WTC11 (cell line): ENCODE results near the gene GRK4. TPM values are rescaled to one million over a fixed set of nuclear protein-coding genes. Genes with fewer than 3 reads are reported as not detected.

Experiments
- ATAC-seq: fragments of 200-7000 bp; cut with Tn5 transposase; 2 replicates; pipeline ENCODE4 v1.10.0; 2021; ENCODE audit warnings: mild to moderate bottlenecking, moderate library complexity
- CTCF ChIA-PET: fragments of 300-600 bp; sonication (Branson Sonifier 250); formaldehyde crosslinking; loops from one replicate; lab custom pipeline; 2021; ENCODE audit warnings: antibody characterized with exemption; lab: Charles Lee
- POLR2A ChIA-PET: fragments of 350-600 bp; sonication (Branson Sonifier 250); formaldehyde crosslinking; loops from one replicate; lab custom pipeline; 2021; ENCODE audit warnings: antibody characterized with exemption; lab: Charles Lee
- DNase-seq: peaks from one replicate; pipeline ENCODE4 v3.0.0; 2021; ENCODE audit warnings: low spot score
- H3K27ac Mint-ChIP-seq: 2 replicates; pipeline ENCODE4 v1.8.0; 2021; ENCODE audit warnings: mixed read lengths
- H3K27me3 Mint-ChIP-seq: 2 replicates; pipeline ENCODE4 v1.8.0; 2021; ENCODE audit warnings: low read depth, mild to moderate bottlenecking, moderate library complexity, mixed read lengths
- H3K36me3 Mint-ChIP-seq: 2 replicates; pipeline ENCODE4 v1.8.0; 2021; ENCODE audit warnings: mixed read lengths
- H3K4me1 Mint-ChIP-seq: 2 replicates; pipeline ENCODE4 v1.8.0; 2022; ENCODE audit warnings: mixed read lengths
- H3K4me3 Mint-ChIP-seq: 2 replicates; pipeline ENCODE4 v1.8.0; 2021; ENCODE audit warnings: mild to moderate bottlenecking, moderate library complexity, mixed read lengths
- H3K9me3 Mint-ChIP-seq: 2 replicates; pipeline ENCODE4 v1.8.0; 2021; ENCODE audit warnings: mixed read lengths
- ELF4 ChIP-seq: sonication (generic); formaldehyde crosslinking; IDR thresholded peaks from 2 replicates; pipeline ENCODE4 v1.8.1; 2022; ENCODE audit warnings: low read depth, mild to moderate bottlenecking, moderate library complexity, missing genetic modification reagents
- ESRRA ChIP-seq: sonication (generic); formaldehyde crosslinking; IDR thresholded peaks from 2 replicates; pipeline ENCODE4 v1.8.1; 2022; ENCODE audit warnings: mild to moderate bottlenecking, missing genetic modification reagents, borderline replicate concordance
- FOXJ3 ChIP-seq: sonication (generic); formaldehyde crosslinking; IDR thresholded peaks from 2 replicates; pipeline ENCODE4 v1.9.0; 2021; ENCODE audit warnings: missing genetic modification reagents, mild to moderate bottlenecking, borderline replicate concordance
- GABPB1 ChIP-seq: sonication (generic); formaldehyde crosslinking; IDR thresholded peaks from 2 replicates; pipeline ENCODE4 v1.8.1; 2023; ENCODE audit warnings: mild to moderate bottlenecking, missing genetic modification reagents
- GRHL2 ChIP-seq: fragments of 250-450 bp; sonication (Bioruptor Pico); IDR thresholded peaks from 2 replicates; pipeline ENCODE4 v1.8.0; 2022; ENCODE audit warnings: mild to moderate bottlenecking, moderate library complexity; ENCODE audit not compliant: insufficient replicate concordance, severe bottlenecking
- JAZF1 ChIP-seq: fragments of 250-450 bp; sonication (Bioruptor Pico); IDR thresholded peaks from 2 replicates; pipeline ENCODE4 v1.9.0; 2021; ENCODE audit warnings: moderate library complexity, mild to moderate bottlenecking, inconsistent platforms
- JUN ChIP-seq: sonication (generic); formaldehyde crosslinking; IDR thresholded peaks from 2 replicates; pipeline ENCODE4 v1.8.0; 2023; ENCODE audit warnings: mild to moderate bottlenecking, missing genetic modification reagents
- NFATC4 ChIP-seq: fragments of 250-450 bp; sonication (Bioruptor Pico); IDR thresholded peaks from 2 replicates; pipeline ENCODE4 v1.9.0; 2021; ENCODE audit warnings: mild to moderate bottlenecking
- ZNF121 ChIP-seq: sonication (generic); formaldehyde crosslinking; IDR thresholded peaks from 2 replicates; pipeline ENCODE4 v1.8.0; 2023; ENCODE audit warnings: missing genetic modification reagents
- ZNF416 ChIP-seq: fragments of 250-450 bp; sonication (Bioruptor Pico); IDR thresholded peaks from 2 replicates; pipeline ENCODE4 v1.9.0; 2021; ENCODE audit warnings: mild to moderate bottlenecking, inconsistent platforms
- total RNA-seq: library from RNA; stranded (reverse); gene quantifications from 3 replicates; pipeline ENCODE4 v1.2.3, GENCODE V29; 2021
- TF ChIP-seq, protein P1 (sequence below): sonication (generic); formaldehyde crosslinking; IDR thresholded peaks from 2 replicates; pipeline ENCODE4 v1.8.1; 2022; ENCODE audit warnings: mild to moderate bottlenecking, missing genetic modification reagents, moderate library complexity, borderline replicate concordance
- TF ChIP-seq, protein P2 (sequence below): sonication (generic); formaldehyde crosslinking; IDR thresholded peaks from 2 replicates; pipeline ENCODE4 v1.8.0; 2022; ENCODE audit warnings: mild to moderate bottlenecking, missing genetic modification reagents
- TF ChIP-seq, protein P3 (sequence below): sonication (generic); formaldehyde crosslinking; IDR thresholded peaks from 2 replicates; pipeline ENCODE4 v1.8.1; 2023; ENCODE audit warnings: mild to moderate bottlenecking, missing genetic modification reagents
- TF ChIP-seq, protein P4 (sequence below): sonication (generic); formaldehyde crosslinking; conservative IDR thresholded peaks from 2 replicates; pipeline ENCODE4 v1.8.1; 2023; ENCODE audit warnings: mild to moderate bottlenecking, low read depth, missing genetic modification reagents, moderate library complexity

Gene GRK4
- total RNA-seq, 1 experiment from 2014 or later, result 1.4 TPM

- peak; percentile 84 for TF ChIP-seq ZNF121 (CRISPR knock-in tag)
- TF ChIP-seq, protein P1, sequence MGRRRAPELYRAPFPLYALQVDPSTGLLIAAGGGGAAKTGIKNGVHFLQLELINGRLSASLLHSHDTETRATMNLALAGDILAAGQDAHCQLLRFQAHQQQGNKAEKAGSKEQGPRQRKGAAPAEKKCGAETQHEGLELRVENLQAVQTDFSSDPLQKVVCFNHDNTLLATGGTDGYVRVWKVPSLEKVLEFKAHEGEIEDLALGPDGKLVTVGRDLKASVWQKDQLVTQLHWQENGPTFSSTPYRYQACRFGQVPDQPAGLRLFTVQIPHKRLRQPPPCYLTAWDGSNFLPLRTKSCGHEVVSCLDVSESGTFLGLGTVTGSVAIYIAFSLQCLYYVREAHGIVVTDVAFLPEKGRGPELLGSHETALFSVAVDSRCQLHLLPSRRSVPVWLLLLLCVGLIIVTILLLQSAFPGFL (CRISPR knock-in tag), result no peak
- DNase-seq, result no peak
- POLR2A ChIA-PET, result interaction anchor here (0.7 to 2.6 kb wide), 2 partner anchors 16 to 84 kb away, joined by 4 to 10 read pairs; no protein-coding TSS in a partner anchor
- CTCF ChIA-PET, result interaction anchor here (0.6 to 3.8 kb wide), 14 partner anchors 9 to 522 kb away, joined by 3 to 24 read pairs (median 4); partner anchors contain the start of gene FAM193A
- Mint-ChIP-seq H3K4me1 (peaks cover 19% of the 10 kb centered on the region), H3K36me3 (peaks cover 4% of the 10 kb centered on the region; the same call in 1 of the 2 replicates), H3K27ac (no peak overlapping the region), H3K9me3 (no peaks in the 10 kb centered on the region), H3K27me3 (peaks cover 17% of the 10 kb centered on the region), H3K4me3 (peak overlapping the region; percentile 82)
- ATAC-seq, result peak; percentile 5; the same call in 1 of the 2 replicates
Observed at GRCh38 chr4:2963966-2964471, 648 bp downstream of the GRK4 start.

GRCh38 chr4:2964706-2965258 lies 1.4 kb downstream of the GRK4 start:
- Mint-ChIP-seq H3K4me1 (peaks cover 19% of the 10 kb centered on the region), H3K27me3 (peaks cover 17% of the 10 kb centered on the region), H3K4me3 (peak overlapping the region; percentile 82), H3K36me3 (no peaks in the 10 kb centered on the region)
- DNase-seq, result no peak
- CTCF ChIA-PET, result interaction anchor here (1.0 to 3.8 kb wide), 3 partner anchors 14 to 72 kb away, joined by 3 to 24 read pairs (median 5); no protein-coding TSS in a partner anchor
- POLR2A ChIA-PET, result interaction anchor here (0.5 kb wide), 1 partner anchor 543 kb away, joined by 3 read pairs; no protein-coding TSS in a partner anchor
- TF ChIP-seq NFATC4 (CRISPR knock-in tag) (no peak), GABPB1 (no peak), JAZF1 (CRISPR knock-in tag) (no peak), JUN (no peak), ELF4 (CRISPR knock-in tag) (no peak)
- TF ChIP-seq, all 79 proteins: peak for 0
- Mint-ChIP-seq H3K9me3 (no peaks in the 10 kb centered on the region), H3K27ac (no peak overlapping the region)
- ATAC-seq, result no peak

DNA sequence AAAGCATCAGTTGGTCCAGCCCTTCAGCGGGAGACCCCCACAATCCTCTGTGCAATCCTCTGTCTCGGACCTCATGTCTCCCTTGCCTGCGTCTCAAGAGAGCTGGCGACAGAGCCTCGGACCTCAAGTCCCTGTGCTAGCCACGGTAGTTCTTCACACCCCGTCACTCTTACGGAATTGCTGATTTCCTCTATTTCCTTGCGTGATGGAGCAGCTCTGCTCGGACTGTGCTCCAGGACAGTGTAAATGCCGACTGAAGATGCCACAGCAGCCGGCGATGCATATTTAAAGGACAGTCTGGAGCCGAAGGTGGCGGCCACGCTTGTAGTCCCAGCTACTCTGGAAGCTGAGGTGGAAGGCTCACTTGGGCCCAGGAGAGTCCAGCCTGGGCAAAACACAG lies 1.9 kb downstream of the GRK4 start:
- TF ChIP-seq, protein P2, sequence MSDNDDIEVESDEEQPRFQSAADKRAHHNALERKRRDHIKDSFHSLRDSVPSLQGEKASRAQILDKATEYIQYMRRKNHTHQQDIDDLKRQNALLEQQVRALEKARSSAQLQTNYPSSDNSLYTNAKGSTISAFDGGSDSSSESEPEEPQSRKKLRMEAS (CRISPR knock-in tag), result no peak
- no peak for TF ChIP-seq ESRRA (CRISPR knock-in tag)
- no peak for TF ChIP-seq JUN
- TF ChIP-seq, protein P3, sequence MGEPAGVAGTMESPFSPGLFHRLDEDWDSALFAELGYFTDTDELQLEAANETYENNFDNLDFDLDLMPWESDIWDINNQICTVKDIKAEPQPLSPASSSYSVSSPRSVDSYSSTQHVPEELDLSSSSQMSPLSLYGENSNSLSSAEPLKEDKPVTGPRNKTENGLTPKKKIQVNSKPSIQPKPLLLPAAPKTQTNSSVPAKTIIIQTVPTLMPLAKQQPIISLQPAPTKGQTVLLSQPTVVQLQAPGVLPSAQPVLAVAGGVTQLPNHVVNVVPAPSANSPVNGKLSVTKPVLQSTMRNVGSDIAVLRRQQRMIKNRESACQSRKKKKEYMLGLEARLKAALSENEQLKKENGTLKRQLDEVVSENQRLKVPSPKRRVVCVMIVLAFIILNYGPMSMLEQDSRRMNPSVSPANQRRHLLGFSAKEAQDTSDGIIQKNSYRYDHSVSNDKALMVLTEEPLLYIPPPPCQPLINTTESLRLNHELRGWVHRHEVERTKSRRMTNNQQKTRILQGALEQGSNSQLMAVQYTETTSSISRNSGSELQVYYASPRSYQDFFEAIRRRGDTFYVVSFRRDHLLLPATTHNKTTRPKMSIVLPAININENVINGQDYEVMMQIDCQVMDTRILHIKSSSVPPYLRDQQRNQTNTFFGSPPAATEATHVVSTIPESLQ (CRISPR knock-in tag), result no peak
- TF ChIP-seq, protein P4, sequence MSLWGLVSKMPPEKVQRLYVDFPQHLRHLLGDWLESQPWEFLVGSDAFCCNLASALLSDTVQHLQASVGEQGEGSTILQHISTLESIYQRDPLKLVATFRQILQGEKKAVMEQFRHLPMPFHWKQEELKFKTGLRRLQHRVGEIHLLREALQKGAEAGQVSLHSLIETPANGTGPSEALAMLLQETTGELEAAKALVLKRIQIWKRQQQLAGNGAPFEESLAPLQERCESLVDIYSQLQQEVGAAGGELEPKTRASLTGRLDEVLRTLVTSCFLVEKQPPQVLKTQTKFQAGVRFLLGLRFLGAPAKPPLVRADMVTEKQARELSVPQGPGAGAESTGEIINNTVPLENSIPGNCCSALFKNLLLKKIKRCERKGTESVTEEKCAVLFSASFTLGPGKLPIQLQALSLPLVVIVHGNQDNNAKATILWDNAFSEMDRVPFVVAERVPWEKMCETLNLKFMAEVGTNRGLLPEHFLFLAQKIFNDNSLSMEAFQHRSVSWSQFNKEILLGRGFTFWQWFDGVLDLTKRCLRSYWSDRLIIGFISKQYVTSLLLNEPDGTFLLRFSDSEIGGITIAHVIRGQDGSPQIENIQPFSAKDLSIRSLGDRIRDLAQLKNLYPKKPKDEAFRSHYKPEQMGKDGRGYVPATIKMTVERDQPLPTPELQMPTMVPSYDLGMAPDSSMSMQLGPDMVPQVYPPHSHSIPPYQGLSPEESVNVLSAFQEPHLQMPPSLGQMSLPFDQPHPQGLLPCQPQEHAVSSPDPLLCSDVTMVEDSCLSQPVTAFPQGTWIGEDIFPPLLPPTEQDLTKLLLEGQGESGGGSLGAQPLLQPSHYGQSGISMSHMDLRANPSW, result no peak
- TF ChIP-seq GRHL2 (CRISPR knock-in tag), result no peak
- TF ChIP-seq, protein P1 (CRISPR knock-in tag), result no peak
- TF ChIP-seq JAZF1 (CRISPR knock-in tag), result no peak
- no peak for TF ChIP-seq FOXJ3 (CRISPR knock-in tag)
- no peak for TF ChIP-seq ZNF416 (CRISPR knock-in tag)
- ChIA-PET POLR2A (interaction anchor here (0.5 kb wide), 1 partner anchor 543 kb away, joined by 3 read pairs; no protein-coding TSS in a partner anchor), CTCF (interaction anchor here (1.0 to 1.2 kb wide), 2 partner anchors 13 to 72 kb away, joined by 3 to 5 read pairs; no protein-coding TSS in a partner anchor)
- Mint-ChIP-seq H3K9me3 (no peaks in the 10 kb centered on the region), H3K27me3 (peaks cover 17% of the 10 kb centered on the region), H3K36me3 (no peaks in the 10 kb centered on the region), H3K27ac (no peak overlapping the region), H3K4me3 (peak overlapping the region; percentile 36), H3K4me1 (peaks cover 19% of the 10 kb centered on the region)
- ATAC-seq, result no peak
- DNase-seq, result no peak
